Activated CD4-positive, alpha-beta T cell treated with anti-CD3 and anti-CD28 coated beads, Interleukin-2, amount 50 U/mL, for 1 hour (primary cell): ENCODE measurements around the gene RBMS3.

ENCODE experiments used
- DNase-seq: peaks from one replicate; pipeline ENCODE4 v3.0.0-alpha.2; 2020

Gene RBMS3

GRCh38 chr3:29537889-29538609 lies 257.2 kb downstream of the RBMS3 start:
- no peak for DNase-seq

GRCh38 chr3:29538610-29538958 lies 257.7 kb downstream of the RBMS3 start:
- DNase-seq, result no peak

GRCh38 chr3:29540544-29540943 lies 259.7 kb downstream of the RBMS3 start:
- DNase-seq, result no peak

- DNase-seq, result no peak
Observed at GRCh38 chr3:29544701-29545363, 264.0 kb downstream of the RBMS3 start.

GRCh38 chr3:29545615-29546014 lies 264.7 kb downstream of the RBMS3 start:
- DNase-seq, result no peak

GRCh38 chr3:29552051-29552450 lies 271.2 kb downstream of the RBMS3 start:
- DNase-seq, result no peak

- DNase-seq, result no peak
Observed at GRCh38 chr3:29554566-29554965, 273.7 kb downstream of the RBMS3 start.

GRCh38 chr3:29555590-29555989 lies 274.7 kb downstream of the RBMS3 start:
- DNase-seq, result no peak

- no peak for DNase-seq
Observed at GRCh38 chr3:29557186-29557585, 276.3 kb downstream of the RBMS3 start.

GRCh38 chr3:29557825-29558224 lies 277.0 kb downstream of the RBMS3 start:
- no peak for DNase-seq

- no peak for DNase-seq
Observed at GRCh38 chr3:29559741-29560465, 279.0 kb downstream of the RBMS3 start.

GRCh38 chr3:29561651-29562149 lies 280.8 kb downstream of the RBMS3 start:
- no peak for DNase-seq

- no peak for DNase-seq
Observed at GRCh38 chr3:29565236-29565635, 284.4 kb downstream of the RBMS3 start.

GRCh38 chr3:29567501-29567900 lies 286.6 kb downstream of the RBMS3 start:
- DNase-seq, result no peak

GRCh38 chr3:29568355-29568754 lies 287.5 kb downstream of the RBMS3 start:
- DNase-seq, result no peak

GRCh38 chr3:29576181-29576580 lies 295.3 kb downstream of the RBMS3 start:
- no peak for DNase-seq

- no peak for DNase-seq
Observed at GRCh38 chr3:29576675-29577074, 295.8 kb downstream of the RBMS3 start.

GRCh38 chr3:29577250-29577649 lies 296.4 kb downstream of the RBMS3 start:
- DNase-seq, result no peak

GRCh38 chr3:29581311-29581710 lies 300.4 kb downstream of the RBMS3 start:
- no peak for DNase-seq

GRCh38 chr3:29582273-29582672 lies 301.4 kb downstream of the RBMS3 start:
- DNase-seq, result no peak

- no peak for DNase-seq
Observed at GRCh38 chr3:29583861-29584260, 303.0 kb downstream of the RBMS3 start.

- DNase-seq, result no peak
Observed at GRCh38 chr3:29585368-29585767, 304.5 kb downstream of the RBMS3 start.

- DNase-seq, result no peak
Observed at GRCh38 chr3:29587340-29587739, 306.5 kb downstream of the RBMS3 start.

GRCh38 chr3:29590012-29590411 lies 309.1 kb downstream of the RBMS3 start:
- no peak for DNase-seq
